Thyroid gland (tissue), 4 donors: ENCODE results near the gene EMP1.

Experiments used
- CTCF ChIP-seq, 6 experiments: fragments of 200-600 bp in 3 of 6; fragments of 450-650 bp in 3 of 6; sonication (generic) in 3 of 6; IDR thresholded peaks; one replicate each; pipeline ENCODE4 v1.5.1; 2016 to 2019; ENCODE audit warnings: antibody characterized with exemption in 6 of 6, mild to moderate bottlenecking in 2 of 6, inconsistent platforms in 1 of 6, moderate library complexity in 1 of 6
- POLR2A ChIP-seq, 2 donors: fragments of 450-650 bp; IDR thresholded peaks; one replicate each; pipeline ENCODE4 v1.6.1; 2017; ENCODE audit warnings: antibody characterized with exemption in 2 of 2, mild to moderate bottlenecking in 2 of 2, moderate library complexity in 1 of 2

- TF ChIP-seq CTCF (IDR thresholded peaks at IDR 0.05) (no peak), POLR2A (IDR thresholded peaks at IDR 0.05) (no peak)
Observed at GRCh38 chr12:13204428-13204827, 7.9 kb downstream of the EMP1 start.
